Stimulated activated naive B cell treated with anti-CD40 and anti-IgM and Interleukin-4, amounts not matched to agents 10 μg/mL and 1 μg/mL and 100 μg/mL, for 72 hours (primary cell): ENCODE measurements around the gene AP4M1.

Experiments
- ATAC-seq, 2 donors: fragments of 150-1000 bp; cut with Tn5 transposase; replicated peaks; 2 replicates each; pipeline ENCODE4 v1.10.0; 2021; ENCODE audit warnings: moderate library complexity in 1 of 2
- DNase-seq: peaks from one replicate; pipeline ENCODE4 v3.0.0; 2021
- H3K27ac Mint-ChIP-seq: one replicate; pipeline ENCODE4 v1.8.0; 2022; ENCODE audit warnings: mild to moderate bottlenecking, mixed read lengths
- H3K27me3 Mint-ChIP-seq, 2 donors: one replicate each; pipeline ENCODE4 v1.8.0; 2022; ENCODE audit warnings: mixed read lengths in 2 of 2
- H3K36me3 Mint-ChIP-seq, 2 donors: one replicate each; pipeline ENCODE4 v1.8.0; 2022; ENCODE audit warnings: mixed read lengths in 2 of 2, mild to moderate bottlenecking in 1 of 2
- H3K4me1 Mint-ChIP-seq, 2 donors: one replicate each; pipeline ENCODE4 v1.8.0; 2022; ENCODE audit warnings: mixed read lengths in 2 of 2, mild to moderate bottlenecking in 1 of 2
- H3K4me3 Mint-ChIP-seq, 2 donors: one replicate each; pipeline ENCODE4 v1.8.0; 2022; ENCODE audit warnings: mild to moderate bottlenecking in 2 of 2, mixed read lengths in 2 of 2, moderate library complexity in 1 of 2
- H3K9me3 Mint-ChIP-seq, 2 donors: one replicate each; pipeline ENCODE4 v1.8.0; 2022; ENCODE audit warnings: mixed read lengths in 2 of 2, mild to moderate bottlenecking in 1 of 2

The AP4M1 gene

DNA sequence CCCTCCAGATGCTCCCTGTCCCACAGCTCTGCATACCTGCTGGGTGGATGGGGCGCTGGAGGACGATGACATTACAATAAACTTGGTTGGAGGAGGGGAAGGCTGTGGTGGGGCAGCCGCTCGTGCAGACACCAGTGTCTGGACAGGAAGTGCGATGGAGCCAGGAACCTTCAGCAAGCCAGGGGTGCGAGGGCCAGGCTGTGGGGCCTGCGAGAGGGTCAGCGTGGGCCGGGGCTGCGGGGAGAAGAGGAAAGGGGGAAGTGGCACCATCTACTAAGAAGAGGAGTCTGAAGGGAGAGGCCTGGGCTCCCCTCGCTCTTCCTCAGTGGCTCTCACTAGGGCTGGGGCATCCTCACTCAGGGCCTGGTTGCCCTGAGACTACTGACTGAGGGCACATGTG, 6.4 kb downstream of the AP4M1 start:
- Mint-ChIP-seq H3K9me3 (no peaks in the 10 kb centered on the region), H3K4me3 (no peak overlapping the region), H3K27ac (no peak overlapping the region), H3K36me3 (peaks cover 37 to 78% of the 10 kb centered on the region in 2 donors), H3K27me3 (no peaks in the 10 kb centered on the region), H3K4me1 (peaks cover 7 to 21% of the 10 kb centered on the region in 2 donors)
- DNase-seq (no peak), ATAC-seq (no peak)

DNA sequence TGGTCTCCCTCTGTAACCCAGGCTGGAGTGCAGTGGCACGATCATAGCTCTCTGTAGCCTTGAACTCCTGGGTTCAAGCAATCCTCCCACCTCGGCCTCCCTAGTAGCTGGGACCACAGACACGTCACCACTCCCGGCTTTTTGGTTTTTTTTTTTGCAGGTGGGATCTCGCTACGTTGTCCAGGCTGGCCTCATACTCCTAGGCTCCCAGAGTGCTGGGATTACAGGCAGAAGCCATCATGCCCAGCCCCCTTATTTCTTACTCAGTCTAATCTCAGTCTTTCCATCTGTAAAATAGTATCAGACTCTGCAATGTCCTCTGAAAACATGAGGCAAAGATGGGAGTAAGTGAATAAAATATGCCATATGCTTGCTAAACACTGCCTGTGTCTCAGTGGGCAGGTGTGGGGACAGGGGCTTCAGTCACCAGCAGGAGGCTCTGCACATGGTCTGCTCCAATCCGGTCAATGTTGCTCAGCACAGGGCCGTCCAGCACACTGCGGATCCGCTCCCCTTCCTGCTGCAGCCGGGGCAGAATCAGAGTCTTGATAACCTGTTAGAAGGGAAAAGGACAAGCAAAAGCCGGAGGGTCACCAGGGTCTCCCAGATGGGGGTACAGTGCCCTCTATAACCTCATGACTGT, 8.2 kb downstream of the AP4M1 start:
- Mint-ChIP-seq H3K4me3 (no peak overlapping the region), H3K4me1 (peaks cover 3 to 15% of the 10 kb centered on the region in 2 donors), H3K36me3 (peaks cover 44 to 79% of the 10 kb centered on the region in 2 donors), H3K9me3 (no peaks in the 10 kb centered on the region), H3K27ac (no peak overlapping the region), H3K27me3 (no peaks in the 10 kb centered on the region)
- ATAC-seq (no peak), DNase-seq (no peak)

DNA sequence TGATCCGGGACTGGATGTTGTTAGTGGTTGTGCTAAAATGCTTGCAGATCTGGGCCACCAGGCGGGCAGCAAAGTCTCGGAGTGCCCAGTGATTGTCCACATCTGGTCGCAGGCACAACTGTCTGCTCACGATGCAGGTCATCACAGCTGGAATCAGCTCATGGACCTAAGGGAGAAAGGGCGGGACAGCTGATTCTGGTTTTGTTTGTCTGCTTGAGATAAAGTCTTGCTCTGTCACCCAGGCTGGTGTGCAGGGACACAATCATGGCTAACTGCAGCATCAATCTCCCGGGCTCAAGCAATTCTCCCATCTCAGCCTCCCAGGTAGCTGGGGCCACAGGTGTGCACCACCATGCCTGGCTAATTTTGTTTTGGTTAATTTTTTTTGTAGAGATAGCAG, 9.7 kb downstream of the AP4M1 start:
- Mint-ChIP-seq H3K9me3 (no peaks in the 10 kb centered on the region), H3K27ac (no peak overlapping the region), H3K36me3 (peaks cover 47 to 69% of the 10 kb centered on the region in 2 donors), H3K4me1 (peaks cover 3 to 15% of the 10 kb centered on the region in 2 donors), H3K27me3 (no peaks in the 10 kb centered on the region), H3K4me3 (no peak overlapping the region)
- DNase-seq (no peak), ATAC-seq (no peak)

- H3K36me3 Mint-ChIP-seq: peaks cover 48 to 68% of the 10 kb centered on the region in 2 donors
- peaks cover 5 to 11% of the 10 kb centered on the region in 2 donors for H3K4me1 Mint-ChIP-seq
- H3K27me3 Mint-ChIP-seq: no peaks in the 10 kb centered on the region
Observed at GRCh38 chr7:100111914-100112313, 10.5 kb downstream of the AP4M1 start.

GRCh38 chr7:100115026-100115425, 13.6 kb downstream of the AP4M1 start:
- Mint-ChIP-seq H3K4me3 (no peak overlapping the region), H3K27ac (no peak overlapping the region), H3K27me3 (no peaks in the 10 kb centered on the region), H3K9me3 (no peaks in the 10 kb centered on the region), H3K4me1 (peaks cover 8 to 18% of the 10 kb centered on the region in 2 donors), H3K36me3 (peaks cover 34 to 53% of the 10 kb centered on the region in 2 donors)
- DNase-seq: no peak
- ATAC-seq: no peak

More at GRCh38 chr7:100111914-100112313, 10.5 kb downstream of the AP4M1 start:
- no peak for DNase-seq
- Mint-ChIP-seq H3K9me3 (no peaks in the 10 kb centered on the region), H3K4me3 (no peak overlapping the region), H3K27ac (no peak overlapping the region)
- no peak for ATAC-seq

GRCh38 chr7:100118388-100119071, 17.1 kb downstream of the AP4M1 start:
- Mint-ChIP-seq H3K27me3 (no peaks in the 10 kb centered on the region), H3K27ac (peak overlapping the region; percentile 97), H3K4me3 (peak overlapping the region; percentile 87 to 99), H3K9me3 (no peaks in the 10 kb centered on the region), H3K36me3 (peaks cover 20 to 26% of the 10 kb centered on the region in 2 donors), H3K4me1 (peaks cover 14 to 33% of the 10 kb centered on the region in 2 donors)
- DNase-seq (no peak), ATAC-seq (no peak)

DNA sequence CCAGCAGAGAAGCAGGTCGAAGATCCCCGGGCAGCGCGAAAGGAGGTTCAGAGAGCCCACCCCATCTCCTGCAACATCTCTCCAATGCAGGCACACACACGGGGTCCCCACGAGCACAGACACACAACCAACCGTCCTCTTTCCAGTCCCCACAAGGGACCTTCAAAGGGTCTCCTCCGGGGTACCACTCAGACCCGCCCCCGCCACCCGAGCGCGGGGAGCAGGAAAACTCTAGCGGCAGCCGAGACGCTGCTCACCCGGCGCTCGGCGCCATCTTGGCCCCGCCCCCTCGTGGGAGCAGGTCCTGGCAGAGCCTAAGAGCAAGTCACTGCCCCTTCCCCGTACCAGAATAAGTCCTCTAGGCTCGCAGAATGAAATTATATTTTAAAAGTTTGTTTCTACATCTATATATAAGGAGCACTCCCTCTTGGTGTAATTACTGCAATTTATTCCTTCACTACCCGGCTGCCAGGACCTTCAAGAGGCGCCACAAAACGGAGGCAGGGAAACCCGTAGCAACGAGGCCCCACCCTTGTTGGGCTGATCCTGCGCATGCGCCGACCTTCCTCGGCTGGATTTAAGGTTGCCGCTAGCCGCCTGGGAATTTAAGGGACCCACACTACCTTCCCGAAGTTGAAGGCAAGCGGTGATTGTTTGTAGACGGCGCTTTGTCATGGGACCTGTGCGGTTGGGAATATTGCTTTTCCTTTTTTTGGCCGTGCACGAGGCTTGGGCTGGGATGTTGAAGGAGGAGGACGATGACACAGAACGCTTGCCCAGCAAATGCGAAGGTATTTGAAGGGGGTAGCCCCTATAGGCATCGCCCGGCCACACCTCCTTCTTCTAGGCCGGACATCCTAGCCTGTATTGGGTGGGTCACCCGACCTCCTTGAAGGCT, 17.9 kb downstream of the AP4M1 start, which contains the start of the genes CNPY4 and TAF6:
TSS of gene CNPY4 (plus strand) at position 563 of the 898 bp plus-strand sequence. CDS start at position 674, 111 bp downstream.
TSS of gene TAF6 (minus strand) at position 287 of the 898 bp plus-strand sequence. CDS start 5,149 bp downstream, outside the sequence.
- H3K27me3 Mint-ChIP-seq: no peaks in the 10 kb centered on the region
- peak within 1 kb of the TSS; percentile 97 for H3K27ac Mint-ChIP-seq
- peak; percentile 87 for ATAC-seq
- peak within 1 kb of the TSS; percentile 87 to 99 for H3K4me3 Mint-ChIP-seq
- H3K9me3 Mint-ChIP-seq: no peaks in the 10 kb centered on the region
- H3K36me3 Mint-ChIP-seq: peaks cover 15 to 19% of the 10 kb centered on the region in 2 donors
- peaks cover 15 to 36% of the 10 kb centered on the region in 2 donors for H3K4me1 Mint-ChIP-seq
- peak; percentile 88 for DNase-seq

GRCh38 chr7:100119970-100120732, 18.7 kb downstream of the AP4M1 start:
- Mint-ChIP-seq H3K4me1 (peaks cover 23 to 44% of the 10 kb centered on the region in 2 donors), H3K4me3 (peak overlapping the region; percentile 87 to 99), H3K9me3 (no peaks in the 10 kb centered on the region), H3K27ac (peak overlapping the region; percentile 97), H3K36me3 (peaks cover 15 to 23% of the 10 kb centered on the region in 2 donors), H3K27me3 (no peaks in the 10 kb centered on the region)
- ATAC-seq (peak; percentile 66 to 69), DNase-seq (no peak)

- Mint-ChIP-seq H3K9me3 (no peaks in the 10 kb centered on the region), H3K36me3 (peaks cover 13 to 23% of the 10 kb centered on the region in 2 donors), H3K4me1 (peaks cover 27 to 48% of the 10 kb centered on the region in 2 donors), H3K27ac (no peak overlapping the region), H3K27me3 (no peaks in the 10 kb centered on the region), H3K4me3 (peak overlapping the region; percentile 87 to 99)
- no peak for DNase-seq
- no peak for ATAC-seq
Observed at GRCh38 chr7:100120733-100121036, 19.2 kb downstream of the AP4M1 start.

DNA sequence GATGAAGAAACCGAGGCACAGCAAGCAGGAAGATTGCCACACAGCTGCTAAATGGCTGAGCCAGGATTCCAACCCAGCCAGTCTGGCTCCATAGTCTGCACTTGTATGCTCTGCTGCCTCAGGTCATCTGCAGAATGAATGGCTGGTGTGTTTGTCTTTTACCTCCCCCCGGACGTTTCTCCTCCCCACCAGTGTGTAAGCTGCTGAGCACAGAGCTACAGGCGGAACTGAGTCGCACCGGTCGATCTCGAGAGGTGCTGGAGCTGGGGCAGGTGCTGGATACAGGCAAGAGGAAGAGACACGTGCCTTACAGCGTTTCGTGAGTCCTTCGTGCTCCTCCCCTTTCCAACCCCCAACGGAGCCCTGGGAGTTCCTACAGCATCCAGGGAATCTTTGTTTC, 20.6 kb downstream of the AP4M1 start:
- peaks cover 25 to 57% of the 10 kb centered on the region in 2 donors for H3K4me1 Mint-ChIP-seq
- H3K9me3 Mint-ChIP-seq: no peaks in the 10 kb centered on the region
- DNase-seq: no peak
- ATAC-seq: no peak
- H3K4me3 Mint-ChIP-seq: no peak overlapping the region
- H3K36me3 Mint-ChIP-seq: peaks cover 7 to 14% of the 10 kb centered on the region in 2 donors
- no peak overlapping the region for H3K27ac Mint-ChIP-seq
- H3K27me3 Mint-ChIP-seq: no peaks in the 10 kb centered on the region

- Mint-ChIP-seq H3K27me3 (no peaks in the 10 kb centered on the region), H3K4me1 (peaks cover 25 to 57% of the 10 kb centered on the region in 2 donors), H3K9me3 (no peaks in the 10 kb centered on the region), H3K27ac (no peak overlapping the region), H3K36me3 (peaks cover 7 to 14% of the 10 kb centered on the region in 2 donors), H3K4me3 (no peak overlapping the region)
- DNase-seq: no peak
- ATAC-seq: no peak
Observed at GRCh38 chr7:100122568-100122967, 21.1 kb downstream of the AP4M1 start.

DNA sequence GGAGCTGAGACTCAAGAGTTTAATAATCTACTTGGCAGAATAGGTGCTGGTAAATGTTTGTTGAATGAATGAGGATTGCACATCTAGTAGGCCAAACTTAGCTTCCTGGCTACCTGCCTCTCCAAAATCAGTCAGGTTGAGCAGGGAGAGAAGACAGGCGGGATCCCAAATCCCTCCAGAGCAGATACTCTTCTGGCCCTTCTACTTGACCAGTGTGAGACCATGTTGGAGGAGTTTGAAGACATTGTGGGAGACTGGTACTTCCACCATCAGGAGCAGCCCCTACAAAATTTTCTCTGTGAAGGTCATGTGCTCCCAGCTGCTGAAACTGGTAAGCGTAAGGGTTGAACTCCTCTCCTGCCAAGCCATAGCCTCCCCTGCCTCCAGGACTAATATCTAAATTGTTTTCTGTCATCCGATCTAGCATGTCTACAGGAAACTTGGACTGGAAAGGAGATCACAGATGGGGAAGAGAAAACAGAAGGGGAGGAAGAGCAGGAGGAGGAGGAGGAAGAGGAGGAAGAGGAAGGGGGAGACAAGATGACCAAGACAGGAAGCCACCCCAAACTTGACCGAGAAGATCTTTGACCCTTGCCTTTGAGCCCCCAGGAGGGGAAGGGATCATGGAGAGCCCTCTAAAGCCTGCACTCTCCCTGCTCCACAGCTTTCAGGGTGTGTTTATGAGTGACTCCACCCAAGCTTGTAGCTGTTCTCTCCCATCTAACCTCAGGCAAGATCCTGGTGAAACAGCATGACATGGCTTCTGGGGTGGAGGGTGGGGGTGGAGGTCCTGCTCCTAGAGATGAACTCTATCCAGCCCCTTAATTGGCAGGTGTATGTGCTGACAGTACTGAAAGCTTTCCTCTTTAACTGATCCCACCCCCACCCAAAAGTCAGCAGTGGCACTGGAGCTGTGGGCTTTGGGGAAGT, 23.1 kb downstream of the AP4M1 start:
- peak overlapping the region; percentile 8 to 28 for H3K4me3 Mint-ChIP-seq
- peaks cover 28 to 53% of the 10 kb centered on the region in 2 donors for H3K4me1 Mint-ChIP-seq

More for the DNA sequence above, 23.1 kb downstream of the AP4M1 start:
- no peaks in the 10 kb centered on the region for H3K9me3 Mint-ChIP-seq
- H3K36me3 Mint-ChIP-seq: peaks cover 6 to 9% of the 10 kb centered on the region in 2 donors
- DNase-seq (no peak), ATAC-seq (no peak)
- H3K27me3 Mint-ChIP-seq: no peaks in the 10 kb centered on the region
- H3K27ac Mint-ChIP-seq: peak overlapping the region; percentile 56
